Measurements from ENCODE around the gene PDCD4.

DNA sequence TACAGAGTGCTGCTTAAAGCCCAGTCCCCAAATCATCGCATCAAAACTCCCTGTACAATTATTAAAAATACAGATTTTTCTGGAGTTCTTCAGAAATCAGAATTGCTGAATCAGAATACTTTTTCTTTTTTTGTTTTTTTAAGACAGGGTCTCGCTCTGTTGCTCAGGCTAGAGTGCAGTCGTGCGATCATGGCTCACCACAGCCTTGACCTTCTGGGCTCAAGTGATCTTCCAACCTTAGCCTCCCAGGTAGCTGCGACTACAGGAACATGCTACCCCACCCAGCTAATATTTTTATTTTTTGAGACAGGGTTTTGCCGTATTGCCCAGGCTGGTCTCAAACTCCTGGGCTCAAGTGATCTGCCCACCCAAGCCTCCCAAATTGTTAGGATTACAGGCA is 43.3 kb downstream of the PDCD4 start:
- TF ChIP-seq POLR2A (IDR thresholded peaks at IDR 0.05) (no peak), EP300 (IDR thresholded peaks at IDR 0.05; ENCODE audit: low read depth) (no peak), POLR2AphosphoS5 (IDR thresholded peaks at IDR 0.05) (no peak)
- TF ChIP-seq, protein P1, sequence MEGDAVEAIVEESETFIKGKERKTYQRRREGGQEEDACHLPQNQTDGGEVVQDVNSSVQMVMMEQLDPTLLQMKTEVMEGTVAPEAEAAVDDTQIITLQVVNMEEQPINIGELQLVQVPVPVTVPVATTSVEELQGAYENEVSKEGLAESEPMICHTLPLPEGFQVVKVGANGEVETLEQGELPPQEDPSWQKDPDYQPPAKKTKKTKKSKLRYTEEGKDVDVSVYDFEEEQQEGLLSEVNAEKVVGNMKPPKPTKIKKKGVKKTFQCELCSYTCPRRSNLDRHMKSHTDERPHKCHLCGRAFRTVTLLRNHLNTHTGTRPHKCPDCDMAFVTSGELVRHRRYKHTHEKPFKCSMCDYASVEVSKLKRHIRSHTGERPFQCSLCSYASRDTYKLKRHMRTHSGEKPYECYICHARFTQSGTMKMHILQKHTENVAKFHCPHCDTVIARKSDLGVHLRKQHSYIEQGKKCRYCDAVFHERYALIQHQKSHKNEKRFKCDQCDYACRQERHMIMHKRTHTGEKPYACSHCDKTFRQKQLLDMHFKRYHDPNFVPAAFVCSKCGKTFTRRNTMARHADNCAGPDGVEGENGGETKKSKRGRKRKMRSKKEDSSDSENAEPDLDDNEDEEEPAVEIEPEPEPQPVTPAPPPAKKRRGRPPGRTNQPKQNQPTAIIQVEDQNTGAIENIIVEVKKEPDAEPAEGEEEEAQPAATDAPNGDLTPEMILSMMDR (IDR thresholded peaks at IDR 0.05): no peak

All from transverse colon (tissue), 4 donors.